ENCODE results near the gene PVALEF. TPM values are rescaled to one million over a fixed set of nuclear protein-coding genes. Genes with fewer than 3 reads are reported as not detected.

Gene PVALEF
- total and polyA plus RNA-seq, 2 of the 8 experiments (the other 6 are each of a cell fraction or from before 2014, with no cell fraction given) = 0.03 TPM; not detected in 1

GRCh38 chr17:81129711-81130367, 35.5 kb upstream of the PVALEF start (continued):
- TF ChIP-seq CTCF (IDR thresholded peaks at IDR 0.05; ENCODE audit: control extremely low read depth in 1 of 3, insufficient read depth in 1 of 3, low read depth in 1 of 3, low read length in 3 of 3) (no peak), RAD21 (IDR thresholded peaks at IDR 0.05 in 1 of 2, conservative IDR thresholded peaks at IDR 0.05 in 1 of 2; ENCODE audit: low read depth in 2 of 2, low read length in 2 of 2) (no peak)
